ENCODE measurements around the gene PFN1.

DNA sequence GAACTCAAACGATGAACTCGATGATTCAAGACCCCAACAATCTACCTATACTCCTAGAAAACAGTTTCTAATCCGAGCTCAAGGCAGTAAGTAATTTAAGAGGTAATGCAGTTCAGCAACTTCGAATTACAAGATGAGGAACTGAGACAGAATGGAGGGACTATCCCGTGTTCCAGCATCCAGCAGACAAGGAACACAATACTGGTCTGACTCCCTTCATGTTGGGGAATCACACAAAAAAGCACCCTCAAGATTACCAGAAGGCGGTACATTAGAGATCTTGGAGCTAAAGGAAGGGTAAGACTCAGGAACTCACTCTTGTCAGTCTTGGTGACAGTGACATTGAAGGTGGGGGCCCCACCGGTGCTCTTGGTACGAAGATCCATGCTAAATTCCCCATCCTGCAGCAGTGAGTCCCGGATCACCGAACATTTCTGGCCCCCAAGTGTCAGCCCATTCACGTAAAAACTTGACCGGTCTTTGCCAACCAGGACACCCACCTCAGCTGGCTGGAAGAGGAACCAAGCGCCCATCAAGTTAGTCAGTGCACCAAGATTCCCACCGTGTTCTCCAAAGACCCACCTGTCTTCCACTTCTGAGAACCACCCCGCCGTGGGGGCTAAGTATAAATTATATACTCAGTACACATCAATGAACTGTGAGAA is 1.9 kb downstream of the PFN1 start:
- TF ChIP-seq EZH2 (IDR thresholded peaks at IDR 0.05; ENCODE audit: borderline replicate concordance, low read depth, low read length, poor library complexity, severe bottlenecking) = no peak
- TF ChIP-seq, protein P1, sequence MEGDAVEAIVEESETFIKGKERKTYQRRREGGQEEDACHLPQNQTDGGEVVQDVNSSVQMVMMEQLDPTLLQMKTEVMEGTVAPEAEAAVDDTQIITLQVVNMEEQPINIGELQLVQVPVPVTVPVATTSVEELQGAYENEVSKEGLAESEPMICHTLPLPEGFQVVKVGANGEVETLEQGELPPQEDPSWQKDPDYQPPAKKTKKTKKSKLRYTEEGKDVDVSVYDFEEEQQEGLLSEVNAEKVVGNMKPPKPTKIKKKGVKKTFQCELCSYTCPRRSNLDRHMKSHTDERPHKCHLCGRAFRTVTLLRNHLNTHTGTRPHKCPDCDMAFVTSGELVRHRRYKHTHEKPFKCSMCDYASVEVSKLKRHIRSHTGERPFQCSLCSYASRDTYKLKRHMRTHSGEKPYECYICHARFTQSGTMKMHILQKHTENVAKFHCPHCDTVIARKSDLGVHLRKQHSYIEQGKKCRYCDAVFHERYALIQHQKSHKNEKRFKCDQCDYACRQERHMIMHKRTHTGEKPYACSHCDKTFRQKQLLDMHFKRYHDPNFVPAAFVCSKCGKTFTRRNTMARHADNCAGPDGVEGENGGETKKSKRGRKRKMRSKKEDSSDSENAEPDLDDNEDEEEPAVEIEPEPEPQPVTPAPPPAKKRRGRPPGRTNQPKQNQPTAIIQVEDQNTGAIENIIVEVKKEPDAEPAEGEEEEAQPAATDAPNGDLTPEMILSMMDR (conservative IDR thresholded peaks at IDR 0.05; ENCODE audit: low read depth, low read length) = no peak

All from A673 (cell line).